Measurements from ENCODE around the gene KLHL15. TPM values are rescaled to one million over a fixed set of nuclear protein-coding genes. Genes with fewer than 3 reads are reported as not detected.

Gene KLHL15
- polyA plus RNA-seq, 1 of the 3 experiments (the other 2 are of a cell fraction), result 2.4 TPM

DNA sequence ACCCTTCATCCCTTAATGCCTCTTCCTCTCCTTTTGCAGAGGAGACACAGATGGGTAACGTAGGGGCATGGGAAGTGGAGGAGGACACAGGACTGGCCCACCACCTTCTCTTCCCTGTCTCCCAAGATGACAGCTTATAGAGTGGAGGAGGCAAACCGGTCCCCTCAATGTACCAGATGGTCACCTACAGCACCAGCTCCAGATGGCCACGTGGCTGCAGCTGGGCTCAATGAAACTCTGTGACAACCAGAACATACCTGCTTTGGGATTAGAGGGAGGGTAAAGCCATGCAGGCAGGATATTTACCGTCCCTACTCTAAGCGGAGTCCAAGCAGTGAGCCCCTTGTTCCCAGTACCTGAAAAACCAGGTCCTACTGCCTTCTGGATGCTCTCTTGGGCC is 7.5 kb upstream of the KLHL15 start:
- H3K9me2 ChIP-seq, result no peaks in the 10 kb centered on the region
- no peak overlapping the region for H2AFZ ChIP-seq (ENCODE audit: low read depth)
- H3K27ac ChIP-seq (ENCODE audit: low read depth in 2 of 2, low read length in 1 of 2), result no peak overlapping the region
- H3K36me3 ChIP-seq (replicated peaks in 1 of 2; ENCODE audit: control insufficient read depth in 1 of 2, insufficient read depth in 2 of 2, low read length in 1 of 2), result no peaks in the 10 kb centered on the region
- no peaks in the 10 kb centered on the region for H3K4me1 ChIP-seq (ENCODE audit: control insufficient read depth in 1 of 2, insufficient read depth in 2 of 2, low read depth in 1 of 2, low read length in 1 of 2)
- ChIA-PET CTCF (no interaction called here), POLR2A (interaction anchor here (0.8 kb wide), 1 partner anchor 10 kb away, joined by 3 read pairs; no protein-coding TSS in a partner anchor)
- no peak for DNase-seq
- H3K79me2 ChIP-seq (ENCODE audit: insufficient read depth), result no peaks in the 10 kb centered on the region
- no peaks in the 10 kb centered on the region; the same call in 1 of the 2 replicates for H3K27me3 ChIP-seq (ENCODE audit: insufficient read depth)
- no peak overlapping the region for H3K4me3 ChIP-seq (ENCODE audit: low read depth in 2 of 2, low read length in 1 of 2)
- H4K20me1 ChIP-seq (ENCODE audit: insufficient read depth), result no peaks in the 10 kb centered on the region
- H3F3A ChIP-seq (replicated peaks; ENCODE audit: insufficient read depth), result no peaks in the 10 kb centered on the region
- no peak overlapping the region for H3K9ac ChIP-seq
- TF ChIP-seq TCF12 (IDR thresholded peaks at IDR 0.05) (no peak), NFIC (IDR thresholded peaks at IDR 0.05; ENCODE audit: borderline replicate concordance) (no peak), FOXJ3 (CRISPR knock-in tag; IDR thresholded peaks at IDR 0.05) (no peak), RAD21 (IDR thresholded peaks at IDR 0.05; ENCODE audit: low read length) (no peak), CHD2 (IDR thresholded peaks at IDR 0.05; ENCODE audit: low read length, partially characterized antibody) (no peak), FOSL2 (IDR thresholded peaks at IDR 0.05; ENCODE audit: borderline replicate concordance, low read depth) (no peak), MEF2A (IDR thresholded peaks at IDR 0.05; ENCODE audit: borderline replicate concordance, low read depth) (no peak), POLR2AphosphoS5 (IDR thresholded peaks at IDR 0.05; ENCODE audit: low read depth, low read length) (no peak), SMC3 (IDR thresholded peaks at IDR 0.05; ENCODE audit: low read depth, low read length) (no peak), EZH2phosphoT487 (IDR thresholded peaks at IDR 0.05; ENCODE audit: borderline replicate concordance, low read depth) (no peak)
- TF ChIP-seq, protein P1, sequence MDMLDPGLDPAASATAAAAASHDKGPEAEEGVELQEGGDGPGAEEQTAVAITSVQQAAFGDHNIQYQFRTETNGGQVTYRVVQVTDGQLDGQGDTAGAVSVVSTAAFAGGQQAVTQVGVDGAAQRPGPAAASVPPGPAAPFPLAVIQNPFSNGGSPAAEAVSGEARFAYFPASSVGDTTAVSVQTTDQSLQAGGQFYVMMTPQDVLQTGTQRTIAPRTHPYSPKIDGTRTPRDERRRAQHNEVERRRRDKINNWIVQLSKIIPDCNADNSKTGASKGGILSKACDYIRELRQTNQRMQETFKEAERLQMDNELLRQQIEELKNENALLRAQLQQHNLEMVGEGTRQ (IDR thresholded peaks at IDR 0.05; ENCODE audit: borderline replicate concordance, low read depth, low read length), result no peak
- 41% methylated on average over 5 of the region's 5 CpGs for WGBS (ENCODE audit: low lambda C conversion rate)
- no peak overlapping the region for H3K4me2 ChIP-seq
- H3K9me3 ChIP-seq, result no peaks in the 10 kb centered on the region

DNA sequence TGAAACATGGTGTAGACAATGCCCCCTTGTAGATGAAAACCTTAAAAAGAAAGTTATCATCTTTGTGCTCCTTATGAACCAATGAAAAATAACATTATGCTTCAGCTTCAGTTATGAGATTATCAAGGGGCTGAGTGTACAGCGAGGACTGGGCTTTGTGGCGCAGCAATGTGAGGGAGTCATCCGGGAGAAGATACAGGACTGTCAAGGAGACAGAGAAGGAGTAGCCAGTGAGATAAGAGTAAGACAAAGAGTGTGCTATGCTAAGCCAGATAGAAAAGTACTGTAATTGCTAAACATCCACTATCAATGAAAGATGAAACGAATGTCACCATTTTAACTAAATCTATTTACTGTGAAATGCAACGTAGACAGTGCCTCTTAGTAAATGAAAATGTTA is 3.6 kb upstream of the KLHL15 start:
- Histone ChIP-seq H3K4me1 (ENCODE audit: control insufficient read depth in 1 of 2, insufficient read depth in 2 of 2, low read depth in 1 of 2, low read length in 1 of 2) (no peaks in the 10 kb centered on the region), H3K4me3 (ENCODE audit: low read depth in 2 of 2, low read length in 1 of 2) (no peak overlapping the region), H3K27ac (ENCODE audit: low read depth in 2 of 2, low read length in 1 of 2) (no peak overlapping the region), H3K27me3 (ENCODE audit: insufficient read depth) (no peaks in the 10 kb centered on the region; the same call in 1 of the 2 replicates), H3K9me2 (no peaks in the 10 kb centered on the region), H3K9ac (no peak overlapping the region), H3K36me3 (replicated peaks in 1 of 2; ENCODE audit: control insufficient read depth in 1 of 2, insufficient read depth in 2 of 2, low read length in 1 of 2) (no peaks in the 10 kb centered on the region), H3K79me2 (ENCODE audit: insufficient read depth) (no peaks in the 10 kb centered on the region), H4K20me1 (ENCODE audit: insufficient read depth) (no peaks in the 10 kb centered on the region), H3F3A (replicated peaks; ENCODE audit: insufficient read depth) (no peaks in the 10 kb centered on the region), H3K9me3 (no peaks in the 10 kb centered on the region), H2AFZ (ENCODE audit: low read depth) (no peak overlapping the region), H3K4me2 (no peak overlapping the region)
- WGBS (ENCODE audit: low lambda C conversion rate), result 53% methylated on average over 5 of the region's 5 CpGs
- POLR2A ChIA-PET, result no interaction called here
- CTCF ChIA-PET, result no interaction called here
- DNase-seq, result no peak
- no peak for TF ChIP-seq SIN3A (IDR thresholded peaks at IDR 0.05; ENCODE audit: borderline replicate concordance, low read depth, low read length)

DNA sequence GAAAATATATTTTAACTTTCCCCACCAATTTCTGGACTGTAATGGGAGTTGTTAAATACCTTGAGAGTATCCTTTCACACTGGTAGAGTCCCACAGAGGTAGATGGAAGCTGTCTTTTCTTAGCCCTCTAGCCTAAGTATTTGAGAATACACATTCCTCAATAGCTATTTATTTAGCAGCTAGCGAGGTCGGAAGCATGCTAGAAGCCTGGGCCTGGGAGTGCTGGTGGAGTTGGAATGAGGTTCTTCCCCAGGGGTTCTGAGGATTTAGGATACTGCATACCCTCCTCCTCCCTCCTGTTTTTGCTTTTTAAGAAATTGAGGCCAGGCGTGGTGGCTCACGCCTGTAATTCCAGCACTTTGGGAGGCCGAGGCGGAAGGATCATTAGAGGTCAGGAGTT is 999 bp upstream of the KLHL15 start:
- H3F3A ChIP-seq (replicated peaks; ENCODE audit: insufficient read depth), result peaks cover 10% of the 10 kb centered on the region
- no peaks in the 10 kb centered on the region for H3K36me3 ChIP-seq (replicated peaks in 1 of 2; ENCODE audit: control insufficient read depth in 1 of 2, insufficient read depth in 2 of 2, low read length in 1 of 2)
- H3K9ac ChIP-seq, result no peak overlapping the region
- peaks cover 19% of the 10 kb centered on the region for H3K79me2 ChIP-seq (ENCODE audit: insufficient read depth)
- POLR2A ChIA-PET, result no interaction called here
- no peaks in the 10 kb centered on the region for H3K27me3 ChIP-seq (ENCODE audit: insufficient read depth)
- H3K4me2 ChIP-seq, result no peak overlapping the region
- H3K9me3 ChIP-seq, result no peaks in the 10 kb centered on the region
- no peaks in the 10 kb centered on the region for H3K9me2 ChIP-seq
- DNase-seq, result no peak
- TF ChIP-seq YY1 (IDR thresholded peaks at IDR 0.05; ENCODE audit: low read depth) (no peak), MXI1 (IDR thresholded peaks at IDR 0.05; ENCODE audit: low read depth, low read length) (no peak), FOXM1 (IDR thresholded peaks at IDR 0.05; ENCODE audit: low read depth) (no peak), RCOR1 (IDR thresholded peaks at IDR 0.05; ENCODE audit: low read length) (no peak), RXRA (IDR thresholded peaks at IDR 0.05; ENCODE audit: borderline replicate concordance, low read depth) (no peak), RFX5 (IDR thresholded peaks at IDR 0.05; ENCODE audit: low read length) (no peak)
- TF ChIP-seq, protein P2, sequence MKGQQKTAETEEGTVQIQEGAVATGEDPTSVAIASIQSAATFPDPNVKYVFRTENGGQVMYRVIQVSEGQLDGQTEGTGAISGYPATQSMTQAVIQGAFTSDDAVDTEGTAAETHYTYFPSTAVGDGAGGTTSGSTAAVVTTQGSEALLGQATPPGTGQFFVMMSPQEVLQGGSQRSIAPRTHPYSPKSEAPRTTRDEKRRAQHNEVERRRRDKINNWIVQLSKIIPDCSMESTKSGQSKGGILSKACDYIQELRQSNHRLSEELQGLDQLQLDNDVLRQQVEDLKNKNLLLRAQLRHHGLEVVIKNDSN (IDR thresholded peaks at IDR 0.05; ENCODE audit: borderline replicate concordance, low read depth), result no peak
- TF ChIP-seq, protein P3, sequence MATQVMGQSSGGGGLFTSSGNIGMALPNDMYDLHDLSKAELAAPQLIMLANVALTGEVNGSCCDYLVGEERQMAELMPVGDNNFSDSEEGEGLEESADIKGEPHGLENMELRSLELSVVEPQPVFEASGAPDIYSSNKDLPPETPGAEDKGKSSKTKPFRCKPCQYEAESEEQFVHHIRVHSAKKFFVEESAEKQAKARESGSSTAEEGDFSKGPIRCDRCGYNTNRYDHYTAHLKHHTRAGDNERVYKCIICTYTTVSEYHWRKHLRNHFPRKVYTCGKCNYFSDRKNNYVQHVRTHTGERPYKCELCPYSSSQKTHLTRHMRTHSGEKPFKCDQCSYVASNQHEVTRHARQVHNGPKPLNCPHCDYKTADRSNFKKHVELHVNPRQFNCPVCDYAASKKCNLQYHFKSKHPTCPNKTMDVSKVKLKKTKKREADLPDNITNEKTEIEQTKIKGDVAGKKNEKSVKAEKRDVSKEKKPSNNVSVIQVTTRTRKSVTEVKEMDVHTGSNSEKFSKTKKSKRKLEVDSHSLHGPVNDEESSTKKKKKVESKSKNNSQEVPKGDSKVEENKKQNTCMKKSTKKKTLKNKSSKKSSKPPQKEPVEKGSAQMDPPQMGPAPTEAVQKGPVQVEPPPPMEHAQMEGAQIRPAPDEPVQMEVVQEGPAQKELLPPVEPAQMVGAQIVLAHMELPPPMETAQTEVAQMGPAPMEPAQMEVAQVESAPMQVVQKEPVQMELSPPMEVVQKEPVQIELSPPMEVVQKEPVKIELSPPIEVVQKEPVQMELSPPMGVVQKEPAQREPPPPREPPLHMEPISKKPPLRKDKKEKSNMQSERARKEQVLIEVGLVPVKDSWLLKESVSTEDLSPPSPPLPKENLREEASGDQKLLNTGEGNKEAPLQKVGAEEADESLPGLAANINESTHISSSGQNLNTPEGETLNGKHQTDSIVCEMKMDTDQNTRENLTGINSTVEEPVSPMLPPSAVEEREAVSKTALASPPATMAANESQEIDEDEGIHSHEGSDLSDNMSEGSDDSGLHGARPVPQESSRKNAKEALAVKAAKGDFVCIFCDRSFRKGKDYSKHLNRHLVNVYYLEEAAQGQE (IDR thresholded peaks at IDR 0.05; ENCODE audit: low read depth, low read length), result no peak
- no peaks in the 10 kb centered on the region for H3K4me1 ChIP-seq (ENCODE audit: control insufficient read depth in 1 of 2, insufficient read depth in 2 of 2, low read depth in 1 of 2, low read length in 1 of 2)
- no peaks in the 10 kb centered on the region for H4K20me1 ChIP-seq (ENCODE audit: insufficient read depth)
- 67% methylated on average over 4 of the region's 6 CpGs for WGBS (ENCODE audit: low lambda C conversion rate)
- no peak overlapping the region for H2AFZ ChIP-seq (ENCODE audit: low read depth)
- no peak overlapping the region for H3K27ac ChIP-seq (ENCODE audit: low read depth in 2 of 2, low read length in 1 of 2)
- CTCF ChIA-PET, result interaction anchor here (3.7 kb wide), 1 partner anchor 27 kb away, joined by 18 read pairs; the partner anchor contains the start of gene EIF2S3
- no peak overlapping the region for H3K4me3 ChIP-seq (ENCODE audit: low read depth in 2 of 2, low read length in 1 of 2)
